Testis (tissue), 2 donors: ENCODE data around the gene SLC39A9.

Source experiments
- CTCF ChIP-seq, 3 experiments: fragments of 450-650 bp in 2 of 3; fragments of 200-600 bp in 1 of 3; sonication (generic) in 1 of 3; IDR thresholded peaks; one replicate each; pipeline ENCODE4 v1.5.1; 2016 to 2019; ENCODE audit warnings: antibody characterized with exemption in 3 of 3, mild to moderate bottlenecking in 2 of 3, moderate library complexity in 1 of 3
- POLR2A ChIP-seq: fragments of 450-650 bp; IDR thresholded peaks from one replicate; pipeline ENCODE4 v1.6.1; 2017; ENCODE audit warnings: antibody characterized with exemption, mild to moderate bottlenecking, moderate library complexity

- TF ChIP-seq CTCF (IDR thresholded peaks at IDR 0.05) (no peak), POLR2A (no peak)
Measured at GRCh38 chr14:69355154-69355597, 43.3 kb upstream of the SLC39A9 start.
